HEK293 (cell line): ENCODE results near the gene ISYNA1.

Source experiments
- AEBP2 ChIP-seq: fragments of 450-650 bp; formaldehyde crosslinking; IDR thresholded peaks from 2 replicates; pipeline ENCODE4 v1.5.1; 2016; ENCODE audit warnings: missing biosample characterization, missing genetic modification characterization, borderline replicate concordance
- BCL11A ChIP-seq: fragments of 450-650 bp; formaldehyde crosslinking; IDR thresholded peaks from 2 replicates; pipeline ENCODE4 v1.5.1; 2016; ENCODE audit warnings: low read depth, missing biosample characterization, missing genetic modification characterization
- HOXA7 ChIP-seq: sonication (generic); formaldehyde crosslinking; IDR thresholded peaks from 2 replicates; pipeline ENCODE4 v1.8.1; 2022; ENCODE audit warnings: missing genetic modification reagents, borderline replicate concordance
- KLF1 ChIP-seq: fragments of 450-650 bp; formaldehyde crosslinking; IDR thresholded peaks from 2 replicates; pipeline ENCODE4 v1.5.1; 2016; ENCODE audit warnings: missing biosample characterization, missing genetic modification characterization
- MZF1 ChIP-seq: fragments of 450-650 bp; formaldehyde crosslinking; IDR thresholded peaks from 2 replicates; pipeline ENCODE4 v1.5.1; 2017; ENCODE audit warnings: missing biosample characterization, missing genetic modification characterization, borderline replicate concordance
- TSHZ1 ChIP-seq: fragments of 450-650 bp; formaldehyde crosslinking; IDR thresholded peaks from 2 replicates; pipeline ENCODE4 v1.5.1; 2016; ENCODE audit warnings: missing biosample characterization, missing genetic modification characterization, borderline replicate concordance
- ZBTB48 ChIP-seq: fragments of 450-650 bp; formaldehyde crosslinking; IDR thresholded peaks from 2 replicates; pipeline ENCODE4 v1.5.1; 2016; ENCODE audit warnings: missing biosample characterization, missing genetic modification characterization
- ZBTB49 ChIP-seq: fragments of 450-650 bp; formaldehyde crosslinking; IDR thresholded peaks from 2 replicates; pipeline ENCODE4 v1.5.1; 2016; ENCODE audit warnings: missing biosample characterization, missing genetic modification characterization, low read depth
- ZBTB8A ChIP-seq: fragments of 450-650 bp; formaldehyde crosslinking; IDR thresholded peaks from 2 replicates; pipeline ENCODE4 v1.5.1; 2016; ENCODE audit warnings: missing biosample characterization, missing genetic modification characterization
- ZNF10 ChIP-seq: fragments of 450-650 bp; formaldehyde crosslinking; IDR thresholded peaks from 2 replicates; pipeline ENCODE4 v1.5.1; 2017; ENCODE audit warnings: missing biosample characterization, missing genetic modification characterization
- ZNF146 ChIP-seq: fragments of 450-650 bp; formaldehyde crosslinking; IDR thresholded peaks from 2 replicates; pipeline ENCODE4 v1.5.1; 2016; ENCODE audit warnings: missing biosample characterization, missing genetic modification characterization
- ZNF157 ChIP-seq: fragments of 450-650 bp; formaldehyde crosslinking; IDR thresholded peaks from 2 replicates; pipeline ENCODE4 v1.5.1; 2016; ENCODE audit warnings: missing biosample characterization, missing genetic modification characterization
- ZNF214 ChIP-seq: fragments of 450-650 bp; formaldehyde crosslinking; IDR thresholded peaks from 2 replicates; pipeline ENCODE4 v1.5.1; 2017; ENCODE audit warnings: missing biosample characterization, mild to moderate bottlenecking, missing genetic modification characterization, borderline replicate concordance
- ZNF223 ChIP-seq: fragments of 450-650 bp; formaldehyde crosslinking; IDR thresholded peaks from 2 replicates; pipeline ENCODE4 v1.5.1; 2016; ENCODE audit warnings: missing biosample characterization, missing genetic modification characterization
- ZNF302 ChIP-seq: fragments of 450-650 bp; formaldehyde crosslinking; IDR thresholded peaks from 2 replicates; pipeline ENCODE4 v1.5.1; 2016; ENCODE audit warnings: missing biosample characterization, missing genetic modification characterization, low read depth
- ZNF335 ChIP-seq: fragments of 450-650 bp; formaldehyde crosslinking; conservative IDR thresholded peaks from 2 replicates; pipeline ENCODE4 v1.5.1; 2016; ENCODE audit warnings: missing biosample characterization, missing genetic modification characterization
- ZNF37A ChIP-seq: fragments of 450-650 bp; IDR thresholded peaks from 2 replicates; pipeline ENCODE4 v1.5.1; 2018; ENCODE audit warnings: missing biosample characterization, missing genetic modification characterization
- ZNF394 ChIP-seq: fragments of 450-650 bp; formaldehyde crosslinking; IDR thresholded peaks from 2 replicates; pipeline ENCODE4 v1.5.1; 2016; ENCODE audit warnings: missing biosample characterization, missing genetic modification characterization, mild to moderate bottlenecking, moderate library complexity, borderline replicate concordance
- ZNF398 ChIP-seq: fragments of 450-650 bp; formaldehyde crosslinking; IDR thresholded peaks from 2 replicates; pipeline ENCODE4 v1.5.1; 2017; ENCODE audit warnings: missing biosample characterization, missing genetic modification characterization
- ZNF416 ChIP-seq: fragments of 450-650 bp; formaldehyde crosslinking; IDR thresholded peaks from 2 replicates; pipeline ENCODE4 v1.5.1; 2016; ENCODE audit warnings: missing biosample characterization, missing genetic modification characterization
- ZNF521 ChIP-seq: fragments of 450-650 bp; formaldehyde crosslinking; IDR thresholded peaks from 2 replicates; pipeline ENCODE4 v1.5.1; 2017; ENCODE audit warnings: missing biosample characterization, mild to moderate bottlenecking, missing genetic modification characterization
- ZNF544 ChIP-seq: fragments of 450-650 bp; formaldehyde crosslinking; IDR thresholded peaks from 2 replicates; pipeline ENCODE4 v1.5.0; 2017; ENCODE audit warnings: missing biosample characterization, missing genetic modification characterization
- ZNF600 ChIP-seq: fragments of 450-650 bp; formaldehyde crosslinking; IDR thresholded peaks from 2 replicates; pipeline ENCODE4 v1.5.1; 2016; ENCODE audit warnings: missing biosample characterization, missing genetic modification characterization
- ZNF624 ChIP-seq: fragments of 450-650 bp; formaldehyde crosslinking; IDR thresholded peaks from 2 replicates; pipeline ENCODE4 v1.5.1; 2017; ENCODE audit warnings: missing biosample characterization, missing genetic modification characterization
- ZNF629 ChIP-seq: fragments of 450-650 bp; formaldehyde crosslinking; IDR thresholded peaks from 2 replicates; pipeline ENCODE4 v1.5.1; 2017; ENCODE audit warnings: missing biosample characterization, missing genetic modification characterization
- ZNF658 ChIP-seq: fragments of 450-650 bp; formaldehyde crosslinking; IDR thresholded peaks from 2 replicates; pipeline ENCODE4; 2016; ENCODE audit warnings: missing biosample characterization, missing genetic modification characterization
- ZNF664 ChIP-seq: fragments of 450-650 bp; formaldehyde crosslinking; IDR thresholded peaks from 2 replicates; pipeline ENCODE4 v1.5.1; 2016; ENCODE audit warnings: missing biosample characterization, missing genetic modification characterization
- ZNF792 ChIP-seq: fragments of 450-650 bp; formaldehyde crosslinking; IDR thresholded peaks from 2 replicates; pipeline ENCODE4 v1.5.1; 2016; ENCODE audit warnings: missing biosample characterization, missing genetic modification characterization
- TF ChIP-seq, protein P1 (sequence below): fragments of 450-650 bp; formaldehyde crosslinking; IDR thresholded peaks from 2 replicates; pipeline ENCODE4 v1.5.1; 2016; ENCODE audit warnings: missing biosample characterization, missing genetic modification characterization
- TF ChIP-seq, protein P2 (sequence below): fragments of 450-650 bp; formaldehyde crosslinking; IDR thresholded peaks from 2 replicates; pipeline ENCODE4 v1.5.1; 2016; ENCODE audit warnings: missing biosample characterization, missing genetic modification characterization

Gene ISYNA1

DNA sequence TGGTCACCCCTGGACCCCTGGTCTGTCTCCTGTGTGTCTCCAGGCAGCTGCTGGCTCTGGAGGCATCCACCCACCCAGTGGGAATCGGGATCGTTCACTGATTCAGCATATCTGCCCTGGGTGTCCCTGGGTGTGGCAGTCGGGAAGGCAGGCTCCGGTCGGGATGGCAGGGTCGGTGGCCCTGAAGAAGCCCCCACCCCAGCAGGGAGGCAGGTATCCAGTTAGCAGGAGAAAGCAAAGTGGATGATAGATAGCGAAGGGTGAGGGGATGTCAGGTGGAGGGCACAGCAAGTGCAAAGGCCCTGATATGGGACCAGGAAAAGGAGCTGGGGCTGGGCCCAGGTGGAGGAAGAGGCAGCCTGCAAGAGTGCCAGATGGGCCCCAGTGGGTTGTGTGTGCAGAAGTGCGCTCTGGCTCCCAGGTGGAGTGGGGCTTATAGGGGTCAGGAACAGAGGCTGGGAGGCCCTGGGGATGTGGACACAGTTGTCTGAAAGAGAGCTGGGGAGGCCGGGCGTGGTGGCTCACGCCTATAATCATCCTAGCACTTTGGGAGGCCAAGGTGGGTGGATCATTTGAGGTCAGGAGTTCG, 16.5 kb downstream of the ISYNA1 start (continued):
- TF ChIP-seq AEBP2 (tag by site-specific recombination): no peak
- TF ChIP-seq ZNF624 (tag by site-specific recombination): no peak
- no peak for TF ChIP-seq BCL11A (tag by site-specific recombination)
- no peak for TF ChIP-seq ZBTB8A (tag by site-specific recombination)
- no peak for TF ChIP-seq ZNF146 (tag by site-specific recombination)
- no peak for TF ChIP-seq ZNF157 (tag by site-specific recombination)
- TF ChIP-seq ZNF521 (tag by site-specific recombination): no peak
- TF ChIP-seq ZNF664: no peak
- TF ChIP-seq ZNF37A (tag by site-specific recombination): no peak
- no peak for TF ChIP-seq ZBTB48 (tag by site-specific recombination)
- TF ChIP-seq ZNF214 (tag by site-specific recombination): no peak
- TF ChIP-seq ZNF792 (tag by site-specific recombination): no peak
- TF ChIP-seq TSHZ1 (tag by site-specific recombination): no peak
- peak; percentile 51; the same call in 1 of the 2 replicates for TF ChIP-seq ZNF600
- TF ChIP-seq ZBTB49 (tag by site-specific recombination): no peak
- TF ChIP-seq ZNF302 (tag by site-specific recombination): no peak
- TF ChIP-seq ZNF223 (tag by site-specific recombination): no peak
- TF ChIP-seq, protein P1, sequence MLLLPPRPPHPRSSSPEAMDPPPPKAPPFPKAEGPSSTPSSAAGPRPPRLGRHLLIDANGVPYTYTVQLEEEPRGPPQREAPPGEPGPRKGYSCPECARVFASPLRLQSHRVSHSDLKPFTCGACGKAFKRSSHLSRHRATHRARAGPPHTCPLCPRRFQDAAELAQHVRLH (tag by site-specific recombination): no peak
- TF ChIP-seq ZNF629: no peak
- no peak for TF ChIP-seq HOXA7 (CRISPR knock-in tag)
- no peak for TF ChIP-seq ZNF394 (tag by site-specific recombination)
- TF ChIP-seq ZNF658 (tag by site-specific recombination): no peak
- no peak for TF ChIP-seq ZNF398
- TF ChIP-seq, protein P2, sequence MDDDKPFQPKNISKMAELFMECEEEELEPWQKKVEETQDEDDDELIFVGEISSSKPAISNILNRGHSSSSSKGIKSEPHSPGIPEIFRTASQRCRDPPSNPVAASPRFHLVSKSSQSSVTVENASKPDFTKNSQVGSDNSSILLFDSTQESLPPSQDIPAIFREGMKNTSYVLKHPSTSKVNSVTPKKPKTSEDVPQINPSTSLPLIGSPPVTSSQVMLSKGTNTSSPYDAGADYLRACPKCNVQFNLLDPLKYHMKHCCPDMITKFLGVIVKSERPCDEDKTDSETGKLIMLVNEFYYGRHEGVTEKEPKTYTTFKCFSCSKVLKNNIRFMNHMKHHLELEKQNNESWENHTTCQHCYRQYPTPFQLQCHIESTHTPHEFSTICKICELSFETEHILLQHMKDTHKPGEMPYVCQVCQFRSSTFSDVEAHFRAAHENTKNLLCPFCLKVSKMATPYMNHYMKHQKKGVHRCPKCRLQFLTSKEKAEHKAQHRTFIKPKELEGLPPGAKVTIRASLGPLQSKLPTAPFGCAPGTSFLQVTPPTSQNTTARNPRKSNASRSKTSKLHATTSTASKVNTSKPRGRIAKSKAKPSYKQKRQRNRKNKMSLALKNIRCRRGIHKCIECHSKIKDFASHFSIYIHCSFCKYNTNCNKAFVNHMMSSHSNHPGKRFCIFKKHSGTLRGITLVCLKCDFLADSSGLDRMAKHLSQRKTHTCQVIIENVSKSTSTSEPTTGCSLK (tag by site-specific recombination): no peak
- peak; percentile 87 for TF ChIP-seq KLF1
- no peak for TF ChIP-seq ZNF416
- TF ChIP-seq ZNF335 (tag by site-specific recombination): peak; percentile 34; the same call in 1 of the 2 replicates
- TF ChIP-seq ZNF10 (tag by site-specific recombination): no peak
- TF ChIP-seq MZF1 (tag by site-specific recombination): no peak
- no peak for TF ChIP-seq ZNF544
